Left lung (tissue), 10 donors: ENCODE measurements around the gene S100A16. TPM values are rescaled to one million over a fixed set of nuclear protein-coding genes. Genes with fewer than 3 reads are reported as not detected.
A peak's percentile ranks its signal among the peaks of the same experiment; 100 is the strongest.
"Not testable (repeated sequence)": the region's sequence is repeated elsewhere in the genome, so short reads cannot be mapped to it uniquely, and the experiment has no call there.

Experiments used
- ATAC-seq: fragments of 200-7000 bp; cut with Tn5 transposase; one replicate; pipeline ENCODE4 v1.9.1; 2020; ENCODE audit warnings: moderate library complexity
- DNase-seq, 4 donors: peaks; one replicate each; pipeline ENCODE4 v3.0.0-alpha.2; 2013 to 2020
- H3K27ac ChIP-seq, 2 donors: fragments of 200-600 bp; sonication (generic) in 1 of 2; one replicate each; pipeline versions ENCODE4 v1.5.0 to v1.8.0; 2020 to 2021
- H3K27me3 ChIP-seq, 2 donors: fragments of 200-600 bp; sonication (generic) in 1 of 2; one replicate each; pipeline versions ENCODE4 v1.5.0 to v1.8.0; 2020 to 2021
- H3K36me3 ChIP-seq, 2 donors: fragments of 200-600 bp; sonication (generic) in 1 of 2; one replicate each; pipeline versions ENCODE4 v1.5.0 to v1.8.0; 2020 to 2021
- H3K4me1 ChIP-seq, 2 donors: fragments of 200-600 bp; one replicate each; pipeline ENCODE4 v1.8.0; 2021
- H3K4me3 ChIP-seq, 2 donors: fragments of 200-600 bp; sonication (generic) in 1 of 2; one replicate each; pipeline versions ENCODE4 v1.5.0 to v1.8.0; 2020 to 2021; ENCODE audit warnings: mild to moderate bottlenecking in 1 of 2
- H3K9me3 ChIP-seq, 2 donors: fragments of 200-600 bp; sonication (generic) in 1 of 2; one replicate each; pipeline versions ENCODE4 v1.5.0 to v1.8.0; 2020 to 2021
- intact Hi-C, 2 donors: fragments of 100-400 bp; cut with DNase I; formaldehyde crosslinking; loops; one replicate each; pipeline versions ENCODE4 v1.11.2 to v1.14.2; 2022
- polyA plus RNA-seq, 6 donors: library from polyadenylated mRNA; unstranded; fragments of 120-200 nt; gene quantifications; one replicate each; pipeline ENCODE4 v1.2.1, GENCODE V29; 2013; ENCODE audit not compliant: insufficient read length in 6 of 6
- total RNA-seq, 2 donors: library from RNA; stranded (reverse); fragmentation: NEBNext Ultra II Directional; extraction: Animal tissue kit (Norgen Biotek cat#: 25700); gene quantifications; one replicate each; pipeline ENCODE4 v1.2.1, GENCODE V29; 2021
- TF ChIP-seq, protein P1 (sequence below), 2 donors: fragments of 200-600 bp; sonication (generic) in 1 of 2; IDR thresholded peaks; one replicate each; pipeline versions ENCODE4 v1.5.0 to v1.8.0; 2021; ENCODE audit warnings: antibody characterized with exemption in 2 of 2
- donor health status: DM: no; HTN: yes; CAD: no.
- donor health status: DM: no; HTN: no; CAD: no.

The S100A16 gene
- total and polyA plus RNA-seq, 8 donors, result 118 to 160 (median 144) TPM

DNA sequence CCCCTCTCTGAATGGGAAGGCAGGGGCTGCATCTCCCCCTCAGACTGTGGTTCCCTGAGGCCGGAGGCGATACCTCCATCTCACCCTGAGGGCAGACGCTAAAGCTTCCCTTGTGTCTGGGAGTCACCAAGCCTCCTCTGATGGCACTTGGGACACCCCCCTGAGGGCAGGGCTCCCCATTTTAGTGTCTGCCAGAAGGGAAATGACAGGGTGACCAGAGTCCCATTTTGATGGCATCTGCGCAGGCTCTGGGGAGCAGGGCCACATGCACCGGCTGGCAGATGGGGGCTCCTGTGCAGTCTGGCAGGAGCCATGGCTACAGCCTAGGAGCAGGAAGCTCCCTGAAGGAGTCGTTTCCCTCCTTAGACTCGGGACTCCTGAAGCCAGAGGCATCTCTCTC is 48.9 kb downstream of the S100A16 start:
- peaks cover 33 to 57% of the 10 kb centered on the region in 2 donors for H3K4me1 ChIP-seq
- ATAC-seq, result no peak
- no peak overlapping the region for H3K4me3 ChIP-seq
- TF ChIP-seq, protein P1, sequence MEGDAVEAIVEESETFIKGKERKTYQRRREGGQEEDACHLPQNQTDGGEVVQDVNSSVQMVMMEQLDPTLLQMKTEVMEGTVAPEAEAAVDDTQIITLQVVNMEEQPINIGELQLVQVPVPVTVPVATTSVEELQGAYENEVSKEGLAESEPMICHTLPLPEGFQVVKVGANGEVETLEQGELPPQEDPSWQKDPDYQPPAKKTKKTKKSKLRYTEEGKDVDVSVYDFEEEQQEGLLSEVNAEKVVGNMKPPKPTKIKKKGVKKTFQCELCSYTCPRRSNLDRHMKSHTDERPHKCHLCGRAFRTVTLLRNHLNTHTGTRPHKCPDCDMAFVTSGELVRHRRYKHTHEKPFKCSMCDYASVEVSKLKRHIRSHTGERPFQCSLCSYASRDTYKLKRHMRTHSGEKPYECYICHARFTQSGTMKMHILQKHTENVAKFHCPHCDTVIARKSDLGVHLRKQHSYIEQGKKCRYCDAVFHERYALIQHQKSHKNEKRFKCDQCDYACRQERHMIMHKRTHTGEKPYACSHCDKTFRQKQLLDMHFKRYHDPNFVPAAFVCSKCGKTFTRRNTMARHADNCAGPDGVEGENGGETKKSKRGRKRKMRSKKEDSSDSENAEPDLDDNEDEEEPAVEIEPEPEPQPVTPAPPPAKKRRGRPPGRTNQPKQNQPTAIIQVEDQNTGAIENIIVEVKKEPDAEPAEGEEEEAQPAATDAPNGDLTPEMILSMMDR (IDR thresholded peaks at IDR 0.05), result no peak
- no peak for DNase-seq
- H3K27me3 ChIP-seq, result no peaks in the 10 kb centered on the region
- peak overlapping the region in 1 of 2 donors; percentile 8 for H3K27ac ChIP-seq
- intact Hi-C loops, result loop anchor here in 1 of 2 donors (10.0 kb wide), 1 partner anchor 49 kb away; no protein-coding TSS in a partner anchor
- H3K9me3 ChIP-seq, result no peaks in the 10 kb centered on the region
- H3K36me3 ChIP-seq, result no peaks in the 10 kb centered on the region

- Histone ChIP-seq H3K9me3 (no peaks in the 10 kb centered on the region), H3K4me1 (peaks cover 33 to 52% of the 10 kb centered on the region in 2 donors), H3K27ac (no peak overlapping the region), H3K4me3 (no peak overlapping the region), H3K36me3 (no peaks in the 10 kb centered on the region), H3K27me3 (no peaks in the 10 kb centered on the region)
- DNase-seq (no peak), ATAC-seq (no peak)
- intact Hi-C loops, result loop anchor here in 1 of 2 donors (10.0 kb wide), 1 partner anchor 49 kb away; no protein-coding TSS in a partner anchor
- TF ChIP-seq, protein P1 (IDR thresholded peaks at IDR 0.05), result no peak
Measured at GRCh38 chr1:153563483-153563901, 49.4 kb downstream of the S100A16 start.

DNA sequence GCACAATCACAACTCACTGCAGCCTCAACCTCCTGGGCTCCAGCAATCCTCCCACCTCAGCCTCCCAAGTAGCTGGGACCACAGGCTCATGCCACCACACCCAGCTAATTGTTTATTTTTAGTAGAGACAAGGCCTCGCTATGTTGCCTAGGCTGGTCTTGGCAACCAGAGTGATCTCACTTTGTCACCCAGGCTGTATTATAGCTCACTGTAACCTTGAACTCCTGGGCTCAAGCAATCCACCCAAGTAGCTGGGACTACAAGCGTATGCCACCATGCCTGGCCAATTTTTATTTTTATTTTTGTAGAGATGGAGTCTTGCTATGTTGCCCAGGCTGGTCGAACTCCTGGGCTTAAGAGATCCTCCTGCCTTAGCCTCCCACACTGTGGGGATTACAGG is 50.9 kb downstream of the S100A16 start:
- H3K9me3 ChIP-seq, H3K27ac ChIP-seq, H3K36me3 ChIP-seq, H3K4me3 ChIP-seq, ATAC-seq, H3K27me3 ChIP-seq: not testable (repeated sequence)
- peak in 1 of 4 donors; percentile 3 for DNase-seq
- intact Hi-C loops, result loop anchor here in 1 of 2 donors (10.0 kb wide), 1 partner anchor 47 kb away; no protein-coding TSS in a partner anchor
- H3K4me1 ChIP-seq, result peaks cover 19 to 37% of the 10 kb centered on the region in 2 donors

DNA sequence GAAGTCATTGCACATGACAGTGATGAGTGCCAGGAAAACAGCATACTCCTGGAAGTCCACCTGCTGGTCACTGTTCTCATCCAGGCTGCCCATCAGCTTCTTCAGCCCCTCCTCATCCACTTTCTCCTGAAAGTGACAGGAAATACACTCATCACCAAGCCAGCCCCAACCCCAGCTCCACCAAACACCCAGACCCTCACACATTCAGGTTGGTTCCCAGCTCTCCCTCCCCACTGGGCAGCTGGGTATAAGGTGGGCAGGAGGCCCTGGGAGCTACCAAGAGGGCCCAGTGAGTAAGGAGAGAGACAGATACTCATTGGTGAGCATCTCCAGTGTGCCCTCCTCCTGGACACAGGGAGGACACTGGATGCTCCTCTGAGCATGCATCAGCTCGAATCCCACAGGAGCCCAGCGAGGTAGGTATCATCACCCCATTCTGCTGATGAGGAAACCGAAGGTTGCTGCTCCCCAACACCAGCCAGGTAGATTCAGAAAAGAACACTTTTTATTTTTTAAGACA is 51.4 kb downstream of the S100A16 start:
- H3K36me3 ChIP-seq, result no peaks in the 10 kb centered on the region
- H3K27me3 ChIP-seq, result no peaks in the 10 kb centered on the region
- ATAC-seq (no peak), DNase-seq (no peak)
- TF ChIP-seq, protein P1 (IDR thresholded peaks at IDR 0.05), result no peak
- peaks cover 14 to 35% of the 10 kb centered on the region in 2 donors for H3K4me1 ChIP-seq
- no peak overlapping the region for H3K27ac ChIP-seq
- intact Hi-C loops, result loop anchor here in 1 of 2 donors (10.0 kb wide), 1 partner anchor 47 kb away; no protein-coding TSS in a partner anchor
- H3K4me3 ChIP-seq, result no peak overlapping the region
- no peaks in the 10 kb centered on the region for H3K9me3 ChIP-seq

DNA sequence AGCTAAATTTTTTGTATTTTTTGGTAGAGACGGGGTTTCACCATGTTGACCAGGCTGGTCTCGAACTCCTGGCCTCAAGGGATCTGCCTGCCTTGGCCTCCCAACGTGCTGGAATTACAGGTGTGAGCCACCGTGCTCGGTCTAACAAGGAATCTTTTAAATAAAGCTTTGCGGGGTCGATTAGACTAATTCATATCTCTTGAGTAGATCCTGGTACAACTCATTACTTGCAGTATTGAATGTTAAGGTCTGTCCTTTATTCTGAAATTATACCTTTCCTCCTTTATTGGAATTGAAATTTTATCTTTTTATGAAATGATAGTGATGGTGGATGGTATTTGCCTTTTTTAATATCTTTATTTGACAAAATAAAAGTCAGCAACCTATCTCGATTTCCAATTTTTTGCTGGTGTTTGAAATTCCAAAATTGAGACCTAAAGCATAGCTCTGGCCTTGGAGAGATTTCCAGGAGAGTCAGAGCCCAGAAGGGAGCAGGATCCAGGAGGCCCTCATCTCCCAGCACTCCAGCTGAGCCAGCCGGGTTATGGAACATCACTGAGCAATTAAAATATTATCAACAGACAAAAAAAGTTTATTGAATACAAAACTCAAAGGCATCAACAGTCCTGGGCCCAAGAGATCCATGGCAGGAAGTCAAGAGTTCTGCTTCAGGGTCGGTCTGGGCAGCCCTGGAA is 52.0 kb downstream of the S100A16 start:
- H3K4me1 ChIP-seq, result peaks cover 8 to 33% of the 10 kb centered on the region in 2 donors
- no peak overlapping the region for H3K27ac ChIP-seq
- intact Hi-C loops, result loop anchor here in 1 of 2 donors (10.0 kb wide), 1 partner anchor 46 kb away; no protein-coding TSS in a partner anchor

More for the DNA sequence above, 52.0 kb downstream of the S100A16 start:
- TF ChIP-seq, protein P1 (IDR thresholded peaks at IDR 0.05), result no peak
- H3K36me3 ChIP-seq, result no peaks in the 10 kb centered on the region
- ATAC-seq (no peak), DNase-seq (peak in 1 of 4 donors; percentile 44)
- no peaks in the 10 kb centered on the region for H3K27me3 ChIP-seq
- no peaks in the 10 kb centered on the region for H3K9me3 ChIP-seq
- no peak overlapping the region for H3K4me3 ChIP-seq
